Smooth muscle cell (in vitro differentiated cells): Measurements from ENCODE around the gene C10orf90. TPM values are rescaled to one million over a fixed set of nuclear protein-coding genes. Genes with fewer than 3 reads are reported as not detected.

Experiments
- DNase-seq: peaks from one replicate; lab custom pipeline; 2025; ENCODE audit not compliant: unreplicated experiment; lab: John Stamatoyannopoulos, UW
- H2AFZ ChIP-seq: fragments of 200-600 bp; sonication (generic); 2 replicates; pipeline ENCODE4 v1.6.0; 2016; ENCODE audit warnings: antibody characterized with exemption, low read depth, mild to moderate bottlenecking
- H3F3A ChIP-seq: fragments of 200-600 bp; sonication (generic); 2 replicates; pipeline ENCODE4 v1.6.0; 2017; ENCODE audit warnings: antibody characterized with exemption, low read depth
- H3K27ac ChIP-seq: fragments of 200-600 bp; sonication (generic); 2 replicates; pipeline ENCODE4 v1.5.1; 2016; ENCODE audit warnings: low read depth, mild to moderate bottlenecking
- H3K27me3 ChIP-seq: fragments of 200-600 bp; sonication (generic); 2 replicates; pipeline ENCODE4 v1.6.1; 2016; ENCODE audit warnings: low read depth, mild to moderate bottlenecking
- H3K36me3 ChIP-seq: fragments of 200-600 bp; sonication (generic); 2 replicates; pipeline ENCODE4 v1.5.1; 2016; ENCODE audit warnings: low read depth
- H3K4me1 ChIP-seq: fragments of 200-600 bp; sonication (generic); 2 replicates; pipeline ENCODE4 v1.5.1; 2016; ENCODE audit warnings: low read depth
- H3K4me2 ChIP-seq: fragments of 200-600 bp; sonication (generic); 2 replicates; pipeline ENCODE4 v1.6.0; 2016; ENCODE audit warnings: mild to moderate bottlenecking
- H3K4me3 ChIP-seq: fragments of 200-600 bp; sonication (generic); 2 replicates; pipeline ENCODE4 v1.5.1; 2016; ENCODE audit warnings: mild to moderate bottlenecking
- H3K79me2 ChIP-seq: fragments of 200-600 bp; sonication (generic); 2 replicates; pipeline ENCODE4 v1.6.0; 2016; ENCODE audit warnings: low read depth, mild to moderate bottlenecking
- H3K9ac ChIP-seq: fragments of 200-600 bp; sonication (generic); 2 replicates; pipeline ENCODE4 v1.6.0; 2016; ENCODE audit warnings: low read depth
- H3K9me3 ChIP-seq: fragments of 200-600 bp; sonication (generic); replicated peaks from 2 replicates; pipeline ENCODE4 v1.5.1; 2016; ENCODE audit warnings: low read depth
- H4K20me1 ChIP-seq: fragments of 200-600 bp; sonication (generic); 2 replicates; pipeline ENCODE4 v1.6.0; 2016; ENCODE audit warnings: low read depth
- WGBS: methylation state at CpG from one replicate; pipeline ENCODE4 v1.1.7; 2016; ENCODE audit warnings: low lambda C conversion rate; 5-methylcytosine and 5-hydroxymethylcytosine counted together
- polyA plus RNA-seq: library from polyadenylated mRNA; unstranded; fragments of >200 nt; fragmentation: Nextera tagmentation; extraction: Ambion mirVana; gene quantifications from 2 replicates; pipeline ENCODE4 v1.2.1, GENCODE V29; 2016
- total RNA-seq: library from RNA; depleted of rRNA; stranded (reverse); fragments of >200 nt; gene quantifications from 2 replicates; pipeline ENCODE4 v1.2.3, GENCODE V29; 2014
- TF ChIP-seq, protein P1 (sequence below): fragments of 200-600 bp; sonication (generic); IDR thresholded peaks from 2 replicates; pipeline ENCODE4 v1.5.1; 2017; ENCODE audit warnings: borderline replicate concordance, mild to moderate bottlenecking, antibody characterized with exemption; ENCODE audit not compliant: insufficient read depth, poor library complexity, severe bottlenecking

The C10orf90 gene
- total and polyA plus RNA-seq, 2 experiments from 2014 or later = 0.10 to 1.8 TPM

DNA sequence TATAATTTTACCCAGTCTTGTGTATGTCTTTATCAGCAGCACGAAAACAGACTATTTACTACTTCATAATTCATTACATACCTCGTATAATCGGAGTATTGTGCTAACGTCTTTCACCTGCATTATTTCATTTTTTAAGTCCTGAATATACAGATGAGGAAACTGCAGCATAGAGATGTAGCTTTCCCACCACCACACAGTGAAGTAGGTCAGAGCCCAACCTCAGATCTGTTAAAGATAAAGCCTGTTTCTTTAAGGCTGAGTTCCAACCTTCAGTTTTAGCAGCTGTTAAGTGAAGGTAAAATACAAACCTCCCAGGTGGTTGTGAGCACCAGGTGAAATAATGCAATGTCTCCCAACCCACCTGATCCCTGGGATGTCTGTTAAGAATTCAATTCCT, 280.2 kb downstream of the C10orf90 start:
- Histone ChIP-seq H3K4me3 (no peak overlapping the region), H3K27me3 (no peaks in the 10 kb centered on the region), H2AFZ (no peak overlapping the region), H3K79me2 (peaks cover 20% of the 10 kb centered on the region), H3K9ac (peak overlapping the region; percentile 6), H3K9me3 (no peaks in the 10 kb centered on the region), H3F3A (peaks cover 22% of the 10 kb centered on the region), H3K4me2 (peak overlapping the region; percentile 35), H3K4me1 (peaks cover 28% of the 10 kb centered on the region), H4K20me1 (no peaks in the 10 kb centered on the region), H3K36me3 (no peaks in the 10 kb centered on the region), H3K27ac (peak overlapping the region; percentile 91)
- TF ChIP-seq, protein P1, sequence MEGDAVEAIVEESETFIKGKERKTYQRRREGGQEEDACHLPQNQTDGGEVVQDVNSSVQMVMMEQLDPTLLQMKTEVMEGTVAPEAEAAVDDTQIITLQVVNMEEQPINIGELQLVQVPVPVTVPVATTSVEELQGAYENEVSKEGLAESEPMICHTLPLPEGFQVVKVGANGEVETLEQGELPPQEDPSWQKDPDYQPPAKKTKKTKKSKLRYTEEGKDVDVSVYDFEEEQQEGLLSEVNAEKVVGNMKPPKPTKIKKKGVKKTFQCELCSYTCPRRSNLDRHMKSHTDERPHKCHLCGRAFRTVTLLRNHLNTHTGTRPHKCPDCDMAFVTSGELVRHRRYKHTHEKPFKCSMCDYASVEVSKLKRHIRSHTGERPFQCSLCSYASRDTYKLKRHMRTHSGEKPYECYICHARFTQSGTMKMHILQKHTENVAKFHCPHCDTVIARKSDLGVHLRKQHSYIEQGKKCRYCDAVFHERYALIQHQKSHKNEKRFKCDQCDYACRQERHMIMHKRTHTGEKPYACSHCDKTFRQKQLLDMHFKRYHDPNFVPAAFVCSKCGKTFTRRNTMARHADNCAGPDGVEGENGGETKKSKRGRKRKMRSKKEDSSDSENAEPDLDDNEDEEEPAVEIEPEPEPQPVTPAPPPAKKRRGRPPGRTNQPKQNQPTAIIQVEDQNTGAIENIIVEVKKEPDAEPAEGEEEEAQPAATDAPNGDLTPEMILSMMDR = no peak
- WGBS = 92% methylated on average over 4 of the region's 4 CpGs
- no peak for DNase-seq

DNA sequence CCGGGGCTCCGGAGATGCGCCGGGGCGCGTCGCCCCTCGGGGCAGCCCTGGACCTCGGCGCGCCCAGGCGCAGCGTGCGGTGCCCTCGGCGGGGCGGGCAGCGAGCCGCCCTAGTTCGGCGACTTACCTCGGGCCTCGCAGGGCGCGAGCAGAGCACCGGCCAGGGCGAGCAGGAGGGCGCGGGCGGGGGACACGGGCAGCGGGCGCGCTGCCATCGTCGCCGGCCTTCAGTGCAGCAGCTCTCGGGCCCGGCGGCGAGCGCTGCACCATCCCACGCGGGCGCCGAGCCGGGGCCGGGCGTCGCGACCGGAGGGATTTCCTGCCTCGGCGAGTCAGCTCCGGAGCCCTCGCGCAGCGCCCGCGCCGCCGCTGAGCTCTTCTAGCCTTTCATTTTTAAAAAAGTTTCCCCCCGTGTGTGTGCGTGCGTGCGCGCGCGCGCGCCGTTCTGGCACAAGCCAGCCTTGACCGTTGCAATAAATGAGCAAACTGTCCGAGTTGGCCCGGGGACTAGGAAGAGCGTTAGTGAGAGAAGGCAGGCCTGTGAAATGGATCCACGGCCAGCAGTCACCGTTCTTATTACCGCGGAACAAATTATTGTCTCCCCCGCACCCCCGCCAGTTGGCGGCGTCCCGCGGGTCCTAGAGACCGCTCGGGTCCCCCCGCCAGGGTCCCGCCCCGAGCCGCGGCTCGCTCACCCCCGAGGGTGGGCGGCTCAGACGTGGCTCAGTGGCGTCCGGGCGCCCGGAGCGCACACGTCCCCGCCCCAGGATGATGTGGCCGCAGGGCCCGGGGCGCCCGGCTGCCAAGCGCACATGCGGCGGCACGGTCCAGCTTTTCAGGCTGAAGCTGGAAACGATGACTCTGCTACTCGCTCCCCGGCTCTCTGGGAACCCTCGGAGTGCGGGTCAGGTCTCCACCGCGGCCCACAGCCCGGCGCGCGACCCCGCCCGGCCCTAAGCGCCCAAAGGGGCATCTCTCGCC, 282.3 kb downstream of the C10orf90 start, which contains the start of gene ADAM12:
Gene ADAM12, minus strand, starts transcription at position 547 of the 981 bp plus-strand sequence. Its CDS starts 332 bp downstream, at position 215.
- peak; percentile 21 for DNase-seq
- Histone ChIP-seq H3K4me3 (peak within 1 kb of the TSS; percentile 58), H3F3A (peaks cover 29% of the 10 kb centered on the region), H2AFZ (peak within 1 kb of the TSS; percentile 77), H3K9ac (peak within 1 kb of the TSS; percentile 80), H3K9me3 (no peaks in the 10 kb centered on the region), H4K20me1 (no peaks in the 10 kb centered on the region), H3K36me3 (no peaks in the 10 kb centered on the region), H3K27me3 (no peaks in the 10 kb centered on the region), H3K79me2 (peaks cover 39% of the 10 kb centered on the region), H3K27ac (peak within 1 kb of the TSS; percentile 91), H3K4me1 (peaks cover 28% of the 10 kb centered on the region), H3K4me2 (peak within 1 kb of the TSS; percentile 95)
- TF ChIP-seq, protein P1 = no peak
- 2% methylated on average over 115 of the region's 127 CpGs for WGBS

DNA sequence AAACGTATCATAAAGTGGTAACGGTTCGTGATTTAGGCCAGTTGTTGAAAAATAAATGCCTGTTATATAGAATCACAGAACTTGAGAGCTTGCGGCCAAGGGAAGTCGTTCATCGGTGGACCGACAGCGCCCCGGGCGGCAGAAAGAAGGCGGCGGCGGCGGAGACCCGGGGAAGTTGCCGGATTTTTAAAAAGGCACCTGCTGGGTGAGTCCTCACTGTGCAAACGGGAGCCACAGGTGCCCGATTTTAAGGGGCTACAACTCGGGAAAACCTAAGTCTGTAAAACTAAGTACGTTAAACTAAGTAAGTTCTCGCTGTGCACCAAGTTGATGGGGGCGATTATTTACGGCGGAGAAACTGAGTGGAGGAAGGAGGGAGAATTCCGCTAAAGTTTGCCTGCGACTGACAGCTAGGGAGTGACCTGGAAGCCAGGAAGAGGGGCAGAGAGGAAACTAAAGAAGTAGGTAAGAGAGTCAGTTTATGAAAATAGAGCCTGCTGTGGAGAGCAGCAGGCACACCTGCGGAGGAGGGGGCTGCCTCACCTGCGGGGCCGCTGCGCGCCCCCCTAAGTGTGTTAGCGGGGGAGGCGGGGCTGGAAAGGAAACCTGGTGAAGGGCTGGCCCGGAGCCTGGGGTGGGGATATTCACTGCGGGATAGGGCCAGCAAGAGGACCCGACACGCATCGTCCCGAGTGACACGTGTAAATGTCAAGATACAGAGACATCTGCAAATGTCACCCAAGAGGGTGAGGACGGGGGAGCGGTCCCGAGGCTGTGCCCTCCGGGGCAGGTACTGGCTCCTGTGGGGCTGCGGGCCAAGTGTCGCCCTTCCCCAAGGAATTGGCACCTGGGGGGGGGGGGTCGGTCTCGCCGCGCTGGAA, 283.2 kb downstream of the C10orf90 start:
- Histone ChIP-seq H3K4me2 (peak overlapping the region; percentile 95), H3K4me1 (peaks cover 28% of the 10 kb centered on the region), H3F3A (peaks cover 29% of the 10 kb centered on the region), H3K9me3 (no peaks in the 10 kb centered on the region), H3K27ac (peak overlapping the region; percentile 91), H3K27me3 (no peaks in the 10 kb centered on the region), H3K79me2 (peaks cover 48% of the 10 kb centered on the region), H3K36me3 (no peaks in the 10 kb centered on the region), H3K4me3 (peak overlapping the region; percentile 58), H4K20me1 (no peaks in the 10 kb centered on the region), H3K9ac (peak overlapping the region; percentile 80), H2AFZ (peak overlapping the region; percentile 21)
- 2% methylated on average over 34 of the region's 50 CpGs for WGBS
- TF ChIP-seq, protein P1 = peak; percentile 89
- peak; percentile 35 for DNase-seq
